ENCODE measurements around the gene ZBTB9. TPM values are rescaled to one million over a fixed set of nuclear protein-coding genes. Genes with fewer than 3 reads are reported as not detected.
A peak's percentile ranks its signal among the peaks of the same experiment; 100 is the strongest.

ZBTB9 gene
- total and polyA plus RNA-seq, 2 donors (not counting 1 experiment from before 2014, with no cell fraction given), result 2.9 to 11.8 TPM

- no peak overlapping the region for H2AFZ ChIP-seq (ENCODE audit: insufficient read depth, low read depth, low read length, poor library complexity, severe bottlenecking)
- H4K20me1 ChIP-seq (ENCODE audit: control insufficient read depth, insufficient read depth, low read length, poor library complexity, severe bottlenecking), result no peaks in the 10 kb centered on the region
- peak overlapping the region; percentile 8 for H3K27ac Mint-ChIP-seq
- ChIA-PET POLR2A (interaction anchor here (0.5 to 0.7 kb wide), 4 partner anchors 13 to 256 kb away, joined by 3 to 6 read pairs (median 4); partner anchors contain the start of genes RPS18 and VPS52), CTCF (interaction anchor here (1.3 kb wide), 1 partner anchor 10 kb away, joined by 3 read pairs; no protein-coding TSS in a partner anchor)
- 96% methylated on average over 3 of the region's 3 CpGs for WGBS (ENCODE audit: insufficient coverage)
- H3K9me3 ChIP-seq (ENCODE audit: control extremely low read depth in 1 of 3, control insufficient read depth in 2 of 3, insufficient read depth in 1 of 3, low read length in 2 of 3), result no peaks in the 10 kb centered on the region
- H3K79me2 ChIP-seq (ENCODE audit: control insufficient read depth, insufficient read depth, low read length), result no peaks in the 10 kb centered on the region
- no peak overlapping the region for H3K9ac ChIP-seq (ENCODE audit: low read length)
- H3K4me2 ChIP-seq (replicated peaks; ENCODE audit: low read depth, low read length, poor library complexity, severe bottlenecking), result no peak overlapping the region
- no peak for TF ChIP-seq EZH2 (IDR thresholded peaks at IDR 0.05; ENCODE audit: borderline replicate concordance, insufficient read depth, low read depth, low read length, poor library complexity, severe bottlenecking)
- no peak for TF ChIP-seq CTCF (IDR thresholded peaks at IDR 0.05)
- peaks cover 2% of the 10 kb centered on the region for H3K4me1 Mint-ChIP-seq
- H3K4me1 ChIP-seq (ENCODE audit: control insufficient read depth in 2 of 2, insufficient read depth in 2 of 2, low read length in 2 of 2), result peaks cover 0 to under 1% of the 10 kb centered on the region in 2 donors
- peaks cover 6 to 64% of the 10 kb centered on the region in 2 experiments for H3K36me3 ChIP-seq (replicated peaks in 1 of 2; ENCODE audit: control extremely low read depth in 1 of 2, control insufficient read depth in 1 of 2, extremely low read depth in 1 of 2, insufficient read depth in 2 of 2, low read length in 1 of 2)
- H3K27ac ChIP-seq (ENCODE audit: low read length in 2 of 2), result no peak overlapping the region
- ATAC-seq (ENCODE audit: low read depth) (no peak), DNase-seq (no peak)
- H3K27me3 Mint-ChIP-seq, result no peaks in the 10 kb centered on the region
- no peaks in the 10 kb centered on the region for H3K9me3 Mint-ChIP-seq (ENCODE audit: insufficient read depth)
- H3K4me3 ChIP-seq (ENCODE audit: control extremely low read depth in 1 of 5, extremely low read depth in 1 of 5, insufficient read depth in 1 of 5, low read depth in 2 of 5, low read length in 4 of 5), result no peak overlapping the region
- intact Hi-C loops (cut with micrococcal nuclease), result no loop called here
- no peaks in the 10 kb centered on the region for H3K27me3 ChIP-seq (replicated peaks in 1 of 4; ENCODE audit: control extremely low read depth in 1 of 4, control insufficient read depth in 3 of 4, insufficient read depth in 4 of 4, low read length in 3 of 4)
- no peak overlapping the region for H3K4me3 Mint-ChIP-seq
These were observed 15.3 kb upstream of the ZBTB9 start for GRCh38 chr6:33438978-33439594.

GRCh38 chr6:33439956-33440648 lies 14.3 kb upstream of the ZBTB9 start:
- intact Hi-C loops (cut with micrococcal nuclease), result no loop called here
- H3K27ac ChIP-seq (ENCODE audit: low read length in 2 of 2), result no peak overlapping the region
- no peaks in the 10 kb centered on the region for H3K79me2 ChIP-seq (ENCODE audit: control insufficient read depth, insufficient read depth, low read length)
- DNase-seq (no peak), ATAC-seq (ENCODE audit: low read depth) (no peak)
- H3K27me3 ChIP-seq (replicated peaks in 1 of 4; ENCODE audit: control extremely low read depth in 1 of 4, control insufficient read depth in 3 of 4, insufficient read depth in 4 of 4, low read length in 3 of 4), result no peaks in the 10 kb centered on the region
- no peak overlapping the region for H3K4me3 Mint-ChIP-seq
- H3K4me1 Mint-ChIP-seq, result no peaks in the 10 kb centered on the region
- H3K4me1 ChIP-seq (ENCODE audit: control insufficient read depth in 2 of 2, insufficient read depth in 2 of 2, low read length in 2 of 2), result no peaks in the 10 kb centered on the region
- ChIA-PET CTCF (interaction anchor here (1.3 kb wide), 1 partner anchor 11 kb away, joined by 3 read pairs; no protein-coding TSS in a partner anchor), POLR2A (interaction anchor here (0.6 kb wide), 1 partner anchor 9 kb away, joined by 3 read pairs; no protein-coding TSS in a partner anchor)
- peaks cover 4 to 66% of the 10 kb centered on the region in 2 experiments for H3K36me3 ChIP-seq (replicated peaks in 1 of 2; ENCODE audit: control extremely low read depth in 1 of 2, control insufficient read depth in 1 of 2, extremely low read depth in 1 of 2, insufficient read depth in 2 of 2, low read length in 1 of 2)
- no peaks in the 10 kb centered on the region for H3K27me3 Mint-ChIP-seq
- H3K9ac ChIP-seq (ENCODE audit: low read length), result no peak overlapping the region
- H3K4me3 ChIP-seq (ENCODE audit: control extremely low read depth in 1 of 5, extremely low read depth in 1 of 5, insufficient read depth in 1 of 5, low read depth in 2 of 5, low read length in 4 of 5), result no peak overlapping the region
- H3K9me3 ChIP-seq (ENCODE audit: control extremely low read depth in 1 of 3, control insufficient read depth in 2 of 3, insufficient read depth in 1 of 3, low read length in 2 of 3), result no peaks in the 10 kb centered on the region
- H3K27ac Mint-ChIP-seq, result no peak overlapping the region
- no peaks in the 10 kb centered on the region for H3K9me3 Mint-ChIP-seq (ENCODE audit: insufficient read depth)
- H3K4me2 ChIP-seq (replicated peaks; ENCODE audit: low read depth, low read length, poor library complexity, severe bottlenecking), result no peak overlapping the region
- no peak overlapping the region for H2AFZ ChIP-seq (ENCODE audit: insufficient read depth, low read depth, low read length, poor library complexity, severe bottlenecking)
- TF ChIP-seq CTCF (IDR thresholded peaks at IDR 0.05) (no peak), EZH2 (IDR thresholded peaks at IDR 0.05; ENCODE audit: borderline replicate concordance, insufficient read depth, low read depth, low read length, poor library complexity, severe bottlenecking) (no peak)
- no peaks in the 10 kb centered on the region for H4K20me1 ChIP-seq (ENCODE audit: control insufficient read depth, insufficient read depth, low read length, poor library complexity, severe bottlenecking)
- 83% methylated on average over 9 of the region's 9 CpGs for WGBS (ENCODE audit: insufficient coverage)

All from B cell (primary cell).